WTC11 (cell line): ENCODE measurements around the gene TBKBP1. TPM values are rescaled to one million over a fixed set of nuclear protein-coding genes. Genes with fewer than 3 reads are reported as not detected.

Experiments
- ATAC-seq: fragments of 200-7000 bp; cut with Tn5 transposase; 2 replicates; pipeline ENCODE4 v1.10.0; 2021; ENCODE audit warnings: mild to moderate bottlenecking, moderate library complexity
- CTCF ChIA-PET: fragments of 300-600 bp; sonication (Branson Sonifier 250); formaldehyde crosslinking; loops from one replicate; lab custom pipeline; 2021; ENCODE audit warnings: antibody characterized with exemption; lab: Charles Lee
- POLR2A ChIA-PET: fragments of 350-600 bp; sonication (Branson Sonifier 250); formaldehyde crosslinking; loops from one replicate; lab custom pipeline; 2021; ENCODE audit warnings: antibody characterized with exemption; lab: Charles Lee
- DNase-seq: peaks from one replicate; pipeline ENCODE4 v3.0.0; 2021; ENCODE audit warnings: low spot score
- H3K27ac Mint-ChIP-seq: 2 replicates; pipeline ENCODE4 v1.8.0; 2021; ENCODE audit warnings: mixed read lengths
- H3K27me3 Mint-ChIP-seq: 2 replicates; pipeline ENCODE4 v1.8.0; 2021; ENCODE audit warnings: low read depth, mild to moderate bottlenecking, moderate library complexity, mixed read lengths
- H3K36me3 Mint-ChIP-seq: 2 replicates; pipeline ENCODE4 v1.8.0; 2021; ENCODE audit warnings: mixed read lengths
- H3K4me1 Mint-ChIP-seq: 2 replicates; pipeline ENCODE4 v1.8.0; 2022; ENCODE audit warnings: mixed read lengths
- H3K4me3 Mint-ChIP-seq: 2 replicates; pipeline ENCODE4 v1.8.0; 2021; ENCODE audit warnings: mild to moderate bottlenecking, moderate library complexity, mixed read lengths
- H3K9me3 Mint-ChIP-seq: 2 replicates; pipeline ENCODE4 v1.8.0; 2021; ENCODE audit warnings: mixed read lengths
- EMX1 ChIP-seq: fragments of 250-450 bp; sonication (Bioruptor Pico); IDR thresholded peaks from 2 replicates; pipeline ENCODE4 v1.8.0; 2021; ENCODE audit warnings: mild to moderate bottlenecking
- FOXJ3 ChIP-seq: sonication (generic); formaldehyde crosslinking; IDR thresholded peaks from 2 replicates; pipeline ENCODE4 v1.9.0; 2021; ENCODE audit warnings: missing genetic modification reagents, mild to moderate bottlenecking, borderline replicate concordance
- FOXK1 ChIP-seq: sonication (generic); formaldehyde crosslinking; IDR thresholded peaks from 2 replicates; pipeline ENCODE4 v1.8.0; 2022; ENCODE audit warnings: mild to moderate bottlenecking, moderate library complexity, missing genetic modification reagents
- FOXP4 ChIP-seq: sonication (generic); formaldehyde crosslinking; IDR thresholded peaks from 2 replicates; pipeline ENCODE4 v1.8.0; 2022; ENCODE audit warnings: mild to moderate bottlenecking, missing genetic modification reagents
- JAZF1 ChIP-seq: fragments of 250-450 bp; sonication (Bioruptor Pico); IDR thresholded peaks from 2 replicates; pipeline ENCODE4 v1.9.0; 2021; ENCODE audit warnings: moderate library complexity, mild to moderate bottlenecking, inconsistent platforms
- MLX ChIP-seq: sonication (generic); formaldehyde crosslinking; IDR thresholded peaks from 2 replicates; pipeline ENCODE4 v1.8.1; 2023; ENCODE audit warnings: mild to moderate bottlenecking, missing genetic modification reagents, moderate library complexity
- NFYB ChIP-seq: sonication (generic); formaldehyde crosslinking; conservative IDR thresholded peaks from 2 replicates; pipeline ENCODE4 v1.8.0; 2022; ENCODE audit warnings: low read depth, missing genetic modification reagents
- PREB ChIP-seq: sonication (generic); formaldehyde crosslinking; IDR thresholded peaks from 2 replicates; pipeline ENCODE4 v1.8.1; 2022; ENCODE audit warnings: mild to moderate bottlenecking, missing genetic modification reagents, moderate library complexity, borderline replicate concordance
- SMAD4 ChIP-seq: sonication (generic); formaldehyde crosslinking; IDR thresholded peaks from 2 replicates; pipeline ENCODE4 v1.8.0; 2022; ENCODE audit warnings: mild to moderate bottlenecking, missing genetic modification reagents
- TEAD1 ChIP-seq: sonication (generic); formaldehyde crosslinking; IDR thresholded peaks from 2 replicates; pipeline ENCODE4 v1.8.0; 2022; ENCODE audit warnings: mild to moderate bottlenecking, missing genetic modification reagents
- ZBTB21 ChIP-seq: sonication (generic); formaldehyde crosslinking; IDR thresholded peaks from 2 replicates; pipeline ENCODE4 v1.8.1; 2023; ENCODE audit warnings: mild to moderate bottlenecking, missing genetic modification reagents, borderline replicate concordance
- ZNF232 ChIP-seq: sonication (generic); formaldehyde crosslinking; IDR thresholded peaks from 2 replicates; pipeline ENCODE4 v1.8.0; 2022; ENCODE audit warnings: mild to moderate bottlenecking, missing genetic modification reagents
- ZNF416 ChIP-seq: fragments of 250-450 bp; sonication (Bioruptor Pico); IDR thresholded peaks from 2 replicates; pipeline ENCODE4 v1.9.0; 2021; ENCODE audit warnings: mild to moderate bottlenecking, inconsistent platforms
- total RNA-seq: library from RNA; stranded (reverse); gene quantifications from 3 replicates; pipeline ENCODE4 v1.2.3, GENCODE V29; 2021
- TF ChIP-seq, protein P1 (sequence below): fragments of 250-450 bp; sonication (Bioruptor Pico); IDR thresholded peaks from 2 replicates; pipeline ENCODE4 v1.8.0; 2021; ENCODE audit warnings: mild to moderate bottlenecking
- TF ChIP-seq, protein P2 (sequence below): sonication (generic); formaldehyde crosslinking; IDR thresholded peaks from 2 replicates; pipeline ENCODE4 v1.8.1; 2023; ENCODE audit warnings: mild to moderate bottlenecking, missing genetic modification reagents
- TF ChIP-seq, protein P3 (sequence below): sonication (generic); formaldehyde crosslinking; IDR thresholded peaks from 2 replicates; pipeline ENCODE4 v1.8.0; 2023; ENCODE audit warnings: missing genetic modification reagents

TBKBP1 gene
- total RNA-seq, 1 experiment from 2014 or later = 17.4 TPM

- CTCF ChIA-PET = interaction anchor here (0.6 to 5.2 kb wide), 4 partner anchors 7 to 53 kb away, joined by 3 to 59 read pairs (median 35); partner anchors contain the start of gene TBX21
- DNase-seq (no peak), ATAC-seq (peak; percentile 24)
- Mint-ChIP-seq H3K36me3 (no peaks in the 10 kb centered on the region), H3K4me1 (peaks cover 7% of the 10 kb centered on the region), H3K4me3 (no peak overlapping the region), H3K27ac (no peak overlapping the region), H3K27me3 (no peaks in the 10 kb centered on the region; the same call in 1 of the 2 replicates), H3K9me3 (no peaks in the 10 kb centered on the region)
- TF ChIP-seq, protein P1, sequence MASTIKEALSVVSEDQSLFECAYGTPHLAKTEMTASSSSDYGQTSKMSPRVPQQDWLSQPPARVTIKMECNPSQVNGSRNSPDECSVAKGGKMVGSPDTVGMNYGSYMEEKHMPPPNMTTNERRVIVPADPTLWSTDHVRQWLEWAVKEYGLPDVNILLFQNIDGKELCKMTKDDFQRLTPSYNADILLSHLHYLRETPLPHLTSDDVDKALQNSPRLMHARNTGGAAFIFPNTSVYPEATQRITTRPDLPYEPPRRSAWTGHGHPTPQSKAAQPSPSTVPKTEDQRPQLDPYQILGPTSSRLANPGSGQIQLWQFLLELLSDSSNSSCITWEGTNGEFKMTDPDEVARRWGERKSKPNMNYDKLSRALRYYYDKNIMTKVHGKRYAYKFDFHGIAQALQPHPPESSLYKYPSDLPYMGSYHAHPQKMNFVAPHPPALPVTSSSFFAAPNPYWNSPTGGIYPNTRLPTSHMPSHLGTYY (CRISPR knock-in tag) = no peak
- TF ChIP-seq SMAD4 (CRISPR knock-in tag) = no peak
- POLR2A ChIA-PET = no interaction called here
Measured at GRCh38 chr17:47701608-47702007, 7.6 kb downstream of the TBKBP1 start.

- H3K27me3 Mint-ChIP-seq = peaks cover 7% of the 10 kb centered on the region
- no peak overlapping the region for H3K4me3 Mint-ChIP-seq
- no peak for ATAC-seq
- no peak overlapping the region for H3K27ac Mint-ChIP-seq
- POLR2A ChIA-PET = interaction anchor here (0.6 kb wide), 1 partner anchor 255 kb away, joined by 4 read pairs; the partner anchor contains the start of gene PRR15L
- no peak for TF ChIP-seq ZBTB21 (CRISPR knock-in tag)
- TF ChIP-seq FOXK1 (CRISPR knock-in tag) = no peak
- TF ChIP-seq MLX (CRISPR knock-in tag) = no peak
- no peak for TF ChIP-seq ZNF232 (CRISPR knock-in tag)
- no peak for TF ChIP-seq FOXJ3 (CRISPR knock-in tag)
- no peak for TF ChIP-seq JAZF1 (CRISPR knock-in tag)
- TF ChIP-seq EMX1 (CRISPR knock-in tag) = no peak
- TF ChIP-seq, all 79 proteins: peak for 0
- no peak for DNase-seq
- H3K9me3 Mint-ChIP-seq = no peaks in the 10 kb centered on the region
- CTCF ChIA-PET = no interaction called here
- no peaks in the 10 kb centered on the region for H3K36me3 Mint-ChIP-seq
- peaks cover 7% of the 10 kb centered on the region for H3K4me1 Mint-ChIP-seq
Measured at GRCh38 chr17:47702391-47702995, 8.5 kb downstream of the TBKBP1 start.

DNA sequence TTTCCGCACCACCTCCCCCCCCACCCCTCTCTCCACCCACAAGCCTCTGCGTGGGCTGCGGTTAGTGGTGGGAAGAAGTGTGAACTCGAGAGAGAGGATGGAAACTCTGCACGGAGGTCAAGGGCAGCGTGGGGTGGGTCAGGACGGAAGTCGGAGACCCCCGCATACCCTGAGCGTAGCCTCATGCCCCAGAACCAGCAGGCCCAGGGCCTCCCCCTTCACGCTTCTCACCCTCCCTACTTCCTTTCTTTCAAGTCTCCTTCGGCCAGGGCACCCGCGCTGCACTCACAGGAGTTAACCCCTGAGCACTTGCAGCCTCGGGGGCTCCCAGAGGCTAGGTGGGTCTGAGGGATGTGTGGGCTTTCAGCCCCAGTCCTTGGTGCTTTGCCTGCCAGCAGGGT is 9.2 kb downstream of the TBKBP1 start:
- ChIA-PET CTCF (no interaction called here), POLR2A (no interaction called here)
- Mint-ChIP-seq H3K9me3 (no peaks in the 10 kb centered on the region), H3K27me3 (peaks cover 14% of the 10 kb centered on the region)
- no peak for DNase-seq
- no peak for ATAC-seq
- TF ChIP-seq, protein P2, sequence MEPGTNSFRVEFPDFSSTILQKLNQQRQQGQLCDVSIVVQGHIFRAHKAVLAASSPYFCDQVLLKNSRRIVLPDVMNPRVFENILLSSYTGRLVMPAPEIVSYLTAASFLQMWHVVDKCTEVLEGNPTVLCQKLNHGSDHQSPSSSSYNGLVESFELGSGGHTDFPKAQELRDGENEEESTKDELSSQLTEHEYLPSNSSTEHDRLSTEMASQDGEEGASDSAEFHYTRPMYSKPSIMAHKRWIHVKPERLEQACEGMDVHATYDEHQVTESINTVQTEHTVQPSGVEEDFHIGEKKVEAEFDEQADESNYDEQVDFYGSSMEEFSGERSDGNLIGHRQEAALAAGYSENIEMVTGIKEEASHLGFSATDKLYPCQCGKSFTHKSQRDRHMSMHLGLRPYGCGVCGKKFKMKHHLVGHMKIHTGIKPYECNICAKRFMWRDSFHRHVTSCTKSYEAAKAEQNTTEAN (CRISPR knock-in tag) = no peak
- TF ChIP-seq FOXP4 (CRISPR knock-in tag) = no peak
- no peak for TF ChIP-seq NFYB (CRISPR knock-in tag)
- TF ChIP-seq TEAD1 = no peak
- TF ChIP-seq PREB (CRISPR knock-in tag) = no peak
- TF ChIP-seq ZNF416 (CRISPR knock-in tag) = no peak
- TF ChIP-seq FOXK1 (CRISPR knock-in tag) = no peak
- no peak for TF ChIP-seq SMAD4 (CRISPR knock-in tag)
- TF ChIP-seq, protein P3, sequence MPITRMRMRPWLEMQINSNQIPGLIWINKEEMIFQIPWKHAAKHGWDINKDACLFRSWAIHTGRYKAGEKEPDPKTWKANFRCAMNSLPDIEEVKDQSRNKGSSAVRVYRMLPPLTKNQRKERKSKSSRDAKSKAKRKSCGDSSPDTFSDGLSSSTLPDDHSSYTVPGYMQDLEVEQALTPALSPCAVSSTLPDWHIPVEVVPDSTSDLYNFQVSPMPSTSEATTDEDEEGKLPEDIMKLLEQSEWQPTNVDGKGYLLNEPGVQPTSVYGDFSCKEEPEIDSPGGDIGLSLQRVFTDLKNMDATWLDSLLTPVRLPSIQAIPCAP (CRISPR knock-in tag) = no peak
- no peak for TF ChIP-seq JAZF1 (CRISPR knock-in tag)
- TF ChIP-seq, all 79 proteins: peak for 0
- Mint-ChIP-seq H3K4me1 (peaks cover 11% of the 10 kb centered on the region), H3K4me3 (no peak overlapping the region), H3K27ac (no peak overlapping the region), H3K36me3 (no peaks in the 10 kb centered on the region)
